Naive thymus-derived CD8-positive, alpha-beta T cell (primary cell): Measurements from ENCODE around the gene SKAP1. TPM values are rescaled to one million over a fixed set of nuclear protein-coding genes. Genes with fewer than 3 reads are reported as not detected.

Experiments
- ATAC-seq, 2 donors: fragments of 150-1000 bp; cut with Tn5 transposase in 1 of 2; sonication (Bioruptor Pico), chemical (Tn5 transposase) in 1 of 2; 1 replicate in 1 of 2; 2 replicates in 1 of 2; pipeline ENCODE4 v1.10.0; 2021; ENCODE audit warnings: mild to moderate bottlenecking in 2 of 2, moderate library complexity in 2 of 2
- POLR2A ChIA-PET: fragments of 350-600 bp; sonication (Branson Sonifier 250); formaldehyde crosslinking; loops from one replicate; lab custom pipeline; 2021; ENCODE audit warnings: antibody characterized with exemption; lab: Charles Lee
- DNase-seq, 10 donors: peaks; one replicate each; pipeline versions ENCODE4 v3.0.0 to v3.0.0-alpha.2; 2020 to 2022
- H3K27ac Mint-ChIP-seq, 10 donors: one replicate each; pipeline ENCODE4 v1.8.0; 2020 to 2022; ENCODE audit warnings: mild to moderate bottlenecking in 10 of 10, mixed read lengths in 10 of 10, moderate library complexity in 4 of 10, inconsistent platforms in 1 of 10
- H3K27me3 Mint-ChIP-seq, 5 donors: one replicate each; pipeline ENCODE4 v1.8.0; 2021 to 2022; ENCODE audit warnings: mixed read lengths in 5 of 5
- H3K36me3 Mint-ChIP-seq, 3 donors: one replicate each; pipeline ENCODE4 v1.8.0; 2020 to 2022; ENCODE audit warnings: mixed read lengths in 3 of 3, mild to moderate bottlenecking in 2 of 3, inconsistent platforms in 1 of 3
- H3K4me1 Mint-ChIP-seq, 4 donors: one replicate each; pipeline ENCODE4 v1.8.0; 2021 to 2022; ENCODE audit warnings: mixed read lengths in 4 of 4
- H3K4me3 Mint-ChIP-seq, 10 donors: one replicate each; pipeline ENCODE4 v1.8.0; 2020 to 2022; ENCODE audit warnings: mild to moderate bottlenecking in 10 of 10, mixed read lengths in 10 of 10, moderate library complexity in 6 of 10, inconsistent platforms in 1 of 10
- H3K9me3 Mint-ChIP-seq, 9 donors: one replicate each; pipeline ENCODE4 v1.8.0; 2020 to 2022; ENCODE audit warnings: mixed read lengths in 9 of 9, mild to moderate bottlenecking in 3 of 9, inconsistent platforms in 1 of 9, moderate library complexity in 1 of 9
- polyA plus RNA-seq, 3 donors: library from polyadenylated mRNA; unstranded; fragments of 300-500 nt; fragmentation: Illumina TruSeq; gene quantifications; one replicate each; pipeline ENCODE4 v1.2.3, GENCODE V29; 2021
- total RNA-seq, 8 experiments: library from RNA in 2 of 8; stranded (reverse) in 2 of 8; gene quantifications; one replicate each; pipeline ENCODE4 v1.2.3 and lab custom pipeline; 2021 to 2026

SKAP1 gene
- total and polyA plus RNA-seq, 5 experiments from 2014 or later, result 73.0 to 237 (median 223) TPM

DNA sequence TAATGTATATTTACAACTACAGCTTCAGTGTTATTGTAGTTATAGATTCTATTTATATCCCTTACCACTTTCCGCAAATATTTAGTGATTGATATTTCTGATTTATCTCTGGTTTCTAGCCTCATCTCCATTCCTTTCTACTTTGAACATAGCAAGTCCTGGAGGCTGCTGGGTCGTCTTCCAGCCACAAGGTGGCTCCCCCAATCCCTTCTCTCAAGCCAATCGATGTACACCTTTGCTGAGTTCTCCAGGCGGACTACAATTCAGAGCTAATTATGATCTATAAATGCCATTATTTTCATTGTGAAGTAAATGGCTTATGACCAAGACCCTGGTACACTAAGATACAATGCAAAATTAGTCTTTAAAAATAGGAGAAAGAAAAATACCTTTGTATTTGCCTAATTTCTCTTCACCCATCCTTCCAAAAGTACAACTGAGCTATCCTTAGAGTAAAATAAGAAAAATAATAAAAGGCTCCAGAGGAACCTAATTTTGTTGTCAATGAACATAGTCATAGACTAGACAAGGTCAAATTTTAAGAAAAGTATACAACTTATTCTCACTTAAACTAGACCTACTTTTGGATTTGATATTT lies 122.1 kb downstream of the SKAP1 start:
- no peaks in the 10 kb centered on the region for H3K27me3 Mint-ChIP-seq
- no peak overlapping the region for H3K4me3 Mint-ChIP-seq
- peaks cover 1 to 12% (median 5%) of the 10 kb centered on the region in 4 donors for H3K4me1 Mint-ChIP-seq
- H3K27ac Mint-ChIP-seq, result peak overlapping the region in 2 of 10 donors; percentile 1 to 82
- ATAC-seq (peak; percentile 81 to 84), DNase-seq (peak; percentile 13 to 75 (median 36))
- POLR2A ChIA-PET, result interaction anchor here (1.4 kb wide), 1 partner anchor 13 kb away, joined by 4 read pairs; no protein-coding TSS in a partner anchor
- H3K36me3 Mint-ChIP-seq, result peaks cover 0 to 20% (median 0%) of the 10 kb centered on the region in 3 donors
- H3K9me3 Mint-ChIP-seq, result no peaks in the 10 kb centered on the region

GRCh38 chr17:48307255-48307654 lies 122.8 kb downstream of the SKAP1 start:
- Mint-ChIP-seq H3K4me1 (peaks cover 1 to 16% (median 5%) of the 10 kb centered on the region in 4 donors), H3K27me3 (no peaks in the 10 kb centered on the region), H3K27ac (no peak overlapping the region), H3K36me3 (peaks cover 0 to 20% (median 0%) of the 10 kb centered on the region in 3 donors), H3K4me3 (no peak overlapping the region), H3K9me3 (no peaks in the 10 kb centered on the region)
- ATAC-seq, result no peak
- no peak for DNase-seq
- POLR2A ChIA-PET, result interaction anchor here (1.4 kb wide), 1 partner anchor 12 kb away, joined by 4 read pairs; no protein-coding TSS in a partner anchor

DNA sequence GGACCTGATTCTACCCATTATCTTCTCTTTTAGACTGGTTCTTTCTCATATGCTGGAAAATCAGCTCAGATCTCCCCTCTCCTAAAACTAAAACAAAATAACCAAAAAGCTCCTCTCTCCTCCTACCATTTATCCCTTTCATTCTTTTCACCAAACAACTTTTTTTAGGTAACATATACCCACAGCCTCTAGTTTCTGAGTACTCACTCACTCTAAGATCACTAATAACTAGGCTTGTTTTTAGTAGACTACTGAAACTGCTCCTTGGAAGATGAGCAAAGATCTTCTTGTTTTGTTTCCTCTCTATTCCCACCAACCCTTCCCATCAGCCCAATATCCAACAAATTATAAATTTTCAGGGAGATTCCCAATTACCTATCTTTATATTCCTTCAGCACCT lies 129.0 kb downstream of the SKAP1 start:
- Mint-ChIP-seq H3K4me3 (peak overlapping the region in 1 of 10 donors; percentile 49), H3K36me3 (peaks cover 0 to 11% (median 7%) of the 10 kb centered on the region in 3 donors), H3K4me1 (peaks cover 25 to 55% (median 42%) of the 10 kb centered on the region in 4 donors), H3K27me3 (no peaks in the 10 kb centered on the region), H3K27ac (peak overlapping the region; percentile 7 to 94 (median 56)), H3K9me3 (no peaks in the 10 kb centered on the region)
- DNase-seq (no peak), ATAC-seq (no peak)
- POLR2A ChIA-PET, result no interaction called here

DNA sequence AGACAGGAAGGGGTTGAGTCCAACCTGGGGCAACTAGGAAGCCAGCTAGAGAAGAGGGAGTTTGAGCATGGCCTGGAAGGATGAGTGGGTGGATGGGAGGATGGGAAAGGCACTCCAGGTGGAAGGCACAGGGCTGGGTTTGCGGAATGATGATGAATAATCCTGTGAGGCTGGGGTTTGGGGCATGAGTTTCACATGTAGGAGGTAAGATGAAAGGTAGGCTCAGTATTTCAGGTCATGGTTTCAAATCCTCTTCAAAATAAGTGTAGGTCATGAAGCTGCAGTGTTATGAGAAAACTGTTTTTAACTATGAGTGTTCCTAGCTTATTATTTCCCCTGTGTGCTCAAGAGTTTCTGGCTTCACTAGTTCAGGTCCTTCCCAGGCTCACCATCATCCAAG lies 130.3 kb downstream of the SKAP1 start:
- POLR2A ChIA-PET, result no interaction called here
- ATAC-seq, result no peak
- Mint-ChIP-seq H3K4me3 (peak overlapping the region in 1 of 10 donors; percentile 3), H3K9me3 (no peaks in the 10 kb centered on the region), H3K27me3 (no peaks in the 10 kb centered on the region), H3K36me3 (peaks cover 0 to 7% (median 7%) of the 10 kb centered on the region in 3 donors), H3K27ac (peak overlapping the region in 9 of 10 donors; percentile 37 to 94 (median 70)), H3K4me1 (peaks cover 30 to 64% (median 54%) of the 10 kb centered on the region in 4 donors)
- no peak for DNase-seq

DNA sequence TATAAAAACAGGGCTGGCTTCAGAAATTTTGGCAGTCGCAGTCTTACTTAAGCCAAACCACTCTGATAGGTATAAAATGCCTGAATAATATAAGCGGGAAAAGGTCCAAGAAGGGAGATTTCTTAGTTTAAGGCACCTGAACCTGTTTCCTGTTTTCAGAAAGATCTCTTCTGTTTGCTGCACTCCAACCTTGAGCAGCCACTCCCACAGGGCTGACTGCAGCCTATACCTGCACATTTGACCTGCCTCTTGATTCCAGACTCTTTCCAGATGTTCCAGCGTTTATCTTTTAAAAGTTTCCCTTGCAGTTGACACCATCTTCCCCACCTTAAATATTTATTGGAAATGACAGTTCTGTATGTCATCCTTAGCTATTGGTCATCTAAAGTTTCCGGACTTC lies 132.2 kb downstream of the SKAP1 start:
- Mint-ChIP-seq H3K4me3 (peak overlapping the region in 1 of 10 donors; percentile 19), H3K27me3 (no peaks in the 10 kb centered on the region), H3K27ac (peak overlapping the region in 9 of 10 donors; percentile 5 to 94 (median 40)), H3K9me3 (no peaks in the 10 kb centered on the region), H3K4me1 (peaks cover 30 to 72% (median 66%) of the 10 kb centered on the region in 4 donors), H3K36me3 (peaks cover 0 to 7% (median 7%) of the 10 kb centered on the region in 3 donors)
- ATAC-seq (no peak), DNase-seq (no peak)
- POLR2A ChIA-PET, result no interaction called here

DNA sequence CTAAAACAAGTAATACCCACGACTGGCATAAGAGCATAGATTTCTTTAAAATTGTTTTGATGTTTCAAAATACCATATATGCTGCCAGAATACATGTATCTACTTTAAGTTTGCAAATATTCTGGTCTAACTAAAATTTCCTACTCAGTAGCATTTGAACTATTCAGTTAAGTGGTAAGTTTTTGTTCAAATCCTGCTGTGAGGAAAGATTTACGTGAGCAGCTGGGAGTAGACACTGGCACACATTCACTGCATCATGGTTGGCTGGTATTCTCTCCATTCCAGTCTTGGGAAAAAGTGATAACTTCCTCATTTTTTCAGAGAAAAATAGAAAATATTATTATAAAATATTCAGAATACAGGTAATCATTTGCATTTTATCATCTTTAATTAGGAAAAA lies 133.6 kb downstream of the SKAP1 start:
- DNase-seq, result no peak
- ATAC-seq, result no peak
- POLR2A ChIA-PET, result no interaction called here
- Mint-ChIP-seq H3K27ac (peak overlapping the region in 7 of 10 donors; percentile 19 to 97 (median 75)), H3K36me3 (peaks cover 0 to 10% (median 7%) of the 10 kb centered on the region in 3 donors), H3K9me3 (no peaks in the 10 kb centered on the region), H3K4me3 (no peak overlapping the region), H3K27me3 (no peaks in the 10 kb centered on the region), H3K4me1 (peaks cover 30 to 76% (median 64%) of the 10 kb centered on the region in 4 donors)

DNA sequence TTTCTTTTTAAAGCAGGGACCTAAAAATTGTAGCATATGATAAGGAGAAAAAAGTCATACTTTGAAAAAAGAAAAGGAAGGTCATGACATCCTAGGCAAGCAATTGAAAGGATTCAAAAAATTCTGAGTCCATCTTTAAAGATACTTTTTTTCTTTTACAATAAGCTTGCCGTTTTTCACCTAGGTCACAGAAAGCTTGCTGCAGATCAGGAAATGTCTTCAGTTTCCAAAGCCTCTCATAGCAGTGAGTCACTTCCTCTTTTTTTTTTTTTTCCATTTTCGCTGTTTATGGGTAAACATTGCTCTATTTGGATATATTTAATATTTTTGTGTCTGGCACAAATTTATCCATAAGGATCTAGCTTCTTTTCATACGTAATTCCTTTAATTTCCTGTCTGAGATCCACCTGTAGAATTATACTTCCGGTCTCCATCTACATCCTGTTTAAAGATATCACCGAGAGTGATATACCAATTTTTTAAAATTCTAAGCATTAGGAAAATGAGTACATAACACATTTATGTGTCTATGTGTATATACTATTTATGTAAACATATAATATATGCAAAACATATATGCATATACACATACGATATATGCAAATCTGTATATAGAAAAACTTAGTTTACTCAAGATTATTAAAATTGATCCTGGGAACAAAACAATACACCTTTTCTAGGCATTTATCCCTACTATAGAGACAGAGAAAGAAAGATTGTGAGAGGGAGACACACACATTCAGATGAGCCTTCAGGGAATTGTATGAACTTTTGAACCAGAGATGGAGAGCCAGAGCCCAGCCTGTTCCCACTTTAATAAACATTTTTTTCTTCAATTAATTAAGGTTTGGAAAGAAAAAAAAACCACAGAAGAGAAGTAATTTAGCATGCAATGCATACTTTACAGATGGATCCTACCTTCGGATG lies 134.4 kb downstream of the SKAP1 start:
- peaks cover 0 to 10% (median 7%) of the 10 kb centered on the region in 3 donors for H3K36me3 Mint-ChIP-seq
- POLR2A ChIA-PET, result interaction anchor here (0.6 to 1.7 kb wide), 2 partner anchors 12 to 33 kb away, joined by 3 to 4 read pairs; no protein-coding TSS in a partner anchor
- no peaks in the 10 kb centered on the region for H3K9me3 Mint-ChIP-seq
- no peaks in the 10 kb centered on the region for H3K27me3 Mint-ChIP-seq
- DNase-seq (peak in 3 of 10 donors; percentile 13 to 20 (median 15)), ATAC-seq (peak; percentile 68 to 80)
- peak overlapping the region; percentile 59 to 86 (median 74) for H3K4me3 Mint-ChIP-seq
- H3K4me1 Mint-ChIP-seq, result peaks cover 28 to 71% (median 59%) of the 10 kb centered on the region in 4 donors
- peak overlapping the region; percentile 19 to 97 (median 82) for H3K27ac Mint-ChIP-seq

- H3K36me3 Mint-ChIP-seq, result peaks cover 0 to 12% (median 3%) of the 10 kb centered on the region in 3 donors
- POLR2A ChIA-PET, result interaction anchor here (0.6 to 1.7 kb wide), 2 partner anchors 13 to 32 kb away, joined by 3 to 4 read pairs; no protein-coding TSS in a partner anchor
- H3K27ac Mint-ChIP-seq, result peak overlapping the region; percentile 17 to 97 (median 82)
- peaks cover 24 to 64% (median 56%) of the 10 kb centered on the region in 4 donors for H3K4me1 Mint-ChIP-seq
- H3K4me3 Mint-ChIP-seq, result peak overlapping the region; percentile 54 to 86 (median 74)
- DNase-seq (peak in 3 of 10 donors; percentile 8 to 18 (median 14)), ATAC-seq (peak; percentile 68 to 76)
- no peaks in the 10 kb centered on the region for H3K27me3 Mint-ChIP-seq
- H3K9me3 Mint-ChIP-seq, result no peaks in the 10 kb centered on the region
Observed at GRCh38 chr17:48294806-48295361, 135.1 kb downstream of the SKAP1 start.

DNA sequence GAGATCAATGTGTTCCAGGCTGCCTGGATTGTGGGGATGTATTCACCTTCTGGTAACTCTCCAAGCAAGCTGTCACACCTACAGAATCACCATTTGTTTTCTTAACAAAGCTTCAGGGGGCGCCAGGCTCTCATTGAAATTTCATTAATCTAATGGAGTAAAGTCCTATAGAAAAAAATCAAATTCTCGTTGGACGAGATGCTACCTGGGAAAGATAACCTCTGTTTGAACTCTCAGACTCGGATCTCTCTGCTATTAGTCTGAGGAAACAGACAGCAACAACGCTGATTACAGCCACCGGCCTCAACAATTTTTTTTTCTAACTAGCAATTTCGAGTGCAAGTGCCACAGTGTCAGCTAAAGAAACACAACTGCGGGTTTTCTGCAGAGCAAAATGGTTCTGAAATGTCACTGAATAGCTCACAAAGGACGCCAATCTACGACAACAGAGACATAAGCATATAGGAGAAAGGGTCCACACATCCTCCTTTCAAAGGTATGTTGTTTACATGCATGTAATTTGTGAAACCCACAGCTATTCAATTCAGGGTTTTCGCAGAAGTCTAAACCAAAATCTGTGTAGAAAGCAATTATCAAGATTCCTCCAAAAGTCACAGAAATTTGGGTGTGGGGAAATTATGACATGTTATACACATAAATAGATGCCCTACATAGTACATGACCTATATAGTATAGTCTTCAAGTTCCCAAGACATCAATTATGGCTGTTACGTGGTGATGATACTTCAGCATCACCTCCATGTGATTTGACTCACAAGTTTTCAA lies 135.8 kb downstream of the SKAP1 start:
- peaks cover 0 to 9% (median 0%) of the 10 kb centered on the region in 3 donors for H3K36me3 Mint-ChIP-seq
- H3K27me3 Mint-ChIP-seq, result no peaks in the 10 kb centered on the region
- DNase-seq (no peak), ATAC-seq (no peak)
- H3K9me3 Mint-ChIP-seq, result no peaks in the 10 kb centered on the region
- peak overlapping the region in 4 of 10 donors; percentile 27 to 86 (median 58) for H3K4me3 Mint-ChIP-seq
- POLR2A ChIA-PET, result interaction anchor here (1.7 kb wide), 1 partner anchor 14 kb away, joined by 4 read pairs; no protein-coding TSS in a partner anchor
- peaks cover 19 to 58% (median 50%) of the 10 kb centered on the region in 4 donors for H3K4me1 Mint-ChIP-seq
- H3K27ac Mint-ChIP-seq, result peak overlapping the region in 5 of 10 donors; percentile 20 to 97 (median 95)

DNA sequence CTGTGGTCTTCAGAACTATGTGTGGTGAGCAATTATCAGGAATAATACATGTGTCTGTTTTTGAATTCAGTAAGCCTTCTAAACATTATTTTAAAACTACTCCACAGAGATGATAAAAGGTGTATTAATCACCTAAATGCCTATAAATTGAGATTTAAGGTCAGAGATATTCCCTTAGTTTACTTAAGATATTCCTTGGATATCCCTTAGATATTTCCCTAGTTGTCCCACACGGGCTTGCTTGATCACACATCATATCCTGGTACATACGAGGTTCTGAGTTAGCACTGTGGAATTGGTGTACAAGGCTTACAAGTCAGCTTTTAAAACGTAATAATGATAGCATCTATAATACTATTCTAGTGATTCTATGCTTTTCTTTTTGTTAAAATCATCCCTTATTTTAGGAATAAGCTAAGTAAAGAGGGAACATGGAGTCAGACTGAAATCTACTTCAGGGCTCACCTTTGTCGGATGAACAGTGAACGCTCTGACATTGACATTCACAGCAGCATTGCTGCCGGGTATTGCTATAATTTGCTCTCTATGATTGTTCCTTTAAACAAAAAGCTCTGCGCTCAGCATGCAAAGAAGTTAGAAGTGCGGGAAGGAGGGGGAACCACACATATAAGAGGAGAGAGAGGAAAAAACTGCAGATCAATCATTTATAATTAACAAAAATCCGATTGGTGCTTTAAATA lies 136.5 kb downstream of the SKAP1 start:
- Mint-ChIP-seq H3K4me1 (peaks cover 14 to 50% (median 42%) of the 10 kb centered on the region in 4 donors), H3K27ac (peak overlapping the region in 3 of 10 donors; percentile 67 to 95 (median 85)), H3K36me3 (peaks cover 0 to 9% (median 0%) of the 10 kb centered on the region in 3 donors), H3K4me3 (peak overlapping the region in 1 of 10 donors; percentile 27), H3K27me3 (no peaks in the 10 kb centered on the region), H3K9me3 (no peaks in the 10 kb centered on the region)
- POLR2A ChIA-PET, result no interaction called here
- ATAC-seq, result no peak
- DNase-seq, result no peak

GRCh38 chr17:48290378-48290777 lies 139.6 kb downstream of the SKAP1 start:
- Mint-ChIP-seq H3K4me3 (no peak overlapping the region), H3K36me3 (peaks cover 0 to 21% (median 0%) of the 10 kb centered on the region in 3 donors), H3K27ac (no peak overlapping the region), H3K4me1 (peaks cover 11 to 31% (median 24%) of the 10 kb centered on the region in 4 donors), H3K27me3 (no peaks in the 10 kb centered on the region), H3K9me3 (no peaks in the 10 kb centered on the region)
- DNase-seq, result no peak
- ATAC-seq, result no peak
- POLR2A ChIA-PET, result no interaction called here
